ENCODE results near the gene IL17D.

- TF ChIP-seq, protein P1, sequence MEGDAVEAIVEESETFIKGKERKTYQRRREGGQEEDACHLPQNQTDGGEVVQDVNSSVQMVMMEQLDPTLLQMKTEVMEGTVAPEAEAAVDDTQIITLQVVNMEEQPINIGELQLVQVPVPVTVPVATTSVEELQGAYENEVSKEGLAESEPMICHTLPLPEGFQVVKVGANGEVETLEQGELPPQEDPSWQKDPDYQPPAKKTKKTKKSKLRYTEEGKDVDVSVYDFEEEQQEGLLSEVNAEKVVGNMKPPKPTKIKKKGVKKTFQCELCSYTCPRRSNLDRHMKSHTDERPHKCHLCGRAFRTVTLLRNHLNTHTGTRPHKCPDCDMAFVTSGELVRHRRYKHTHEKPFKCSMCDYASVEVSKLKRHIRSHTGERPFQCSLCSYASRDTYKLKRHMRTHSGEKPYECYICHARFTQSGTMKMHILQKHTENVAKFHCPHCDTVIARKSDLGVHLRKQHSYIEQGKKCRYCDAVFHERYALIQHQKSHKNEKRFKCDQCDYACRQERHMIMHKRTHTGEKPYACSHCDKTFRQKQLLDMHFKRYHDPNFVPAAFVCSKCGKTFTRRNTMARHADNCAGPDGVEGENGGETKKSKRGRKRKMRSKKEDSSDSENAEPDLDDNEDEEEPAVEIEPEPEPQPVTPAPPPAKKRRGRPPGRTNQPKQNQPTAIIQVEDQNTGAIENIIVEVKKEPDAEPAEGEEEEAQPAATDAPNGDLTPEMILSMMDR (IDR thresholded peaks at IDR 0.05) = no peak
- TF ChIP-seq POLR2AphosphoS5 (IDR thresholded peaks at IDR 0.05) = peak in 1 of 2 donors; percentile 8
- no peak for TF ChIP-seq POLR2A (IDR thresholded peaks at IDR 0.05; ENCODE audit: low read depth)
- TF ChIP-seq EP300 (IDR thresholded peaks at IDR 0.05) = no peak
These were observed 10.3 kb downstream of the IL17D start for GRCh38 chr13:20713751-20714150.
